GM12891 (cell line): Measurements from ENCODE around the gene EIF3K.
"Not testable (repeated sequence)": the region's sequence is repeated elsewhere in the genome, so short reads cannot be mapped to it uniquely, and the experiment has no call there.

Experiments used
- DNase-seq: peaks from one replicate; pipeline ENCODE4 v3.0.0; 2011; ENCODE audit warnings: low spot score; ENCODE audit not compliant: insufficient read length
- FAIRE-seq: peaks from 2 replicates; lab custom pipeline; 2011; peaks lifted over from hg19 to GRCh38; lab: Jason Lieb, UNC
- PAX5 ChIP-seq: IDR thresholded peaks from 2 replicates; pipeline ENCODE4 v1.6.1; 2011; ENCODE audit warnings: low read length, moderate library complexity, mild to moderate bottlenecking; ENCODE audit not compliant: insufficient read depth, severe bottlenecking
- POLR2A ChIP-seq: IDR thresholded peaks from 2 replicates; pipeline ENCODE4 v1.6.1; 2011; ENCODE audit warnings: low read depth, low read length, control low read depth
- POLR2AphosphoS5 ChIP-seq: IDR thresholded peaks from 2 replicates; pipeline ENCODE4 v1.6.1; 2011; ENCODE audit warnings: low read depth, low read length, control low read depth
- POU2F2 ChIP-seq: IDR thresholded peaks from 2 replicates; pipeline ENCODE4 v1.6.1; 2011; ENCODE audit warnings: low read depth, mild to moderate bottlenecking, control low read depth, low read length, moderate library complexity
- SPI1 ChIP-seq: IDR thresholded peaks from 2 replicates; pipeline ENCODE4 v1.6.1; 2011; ENCODE audit warnings: low read depth, low read length, control low read depth
- TAF1 ChIP-seq: IDR thresholded peaks from 2 replicates; pipeline ENCODE4 v1.6.1; 2011; ENCODE audit warnings: low read depth, low read length, control low read depth

The EIF3K gene

DNA sequence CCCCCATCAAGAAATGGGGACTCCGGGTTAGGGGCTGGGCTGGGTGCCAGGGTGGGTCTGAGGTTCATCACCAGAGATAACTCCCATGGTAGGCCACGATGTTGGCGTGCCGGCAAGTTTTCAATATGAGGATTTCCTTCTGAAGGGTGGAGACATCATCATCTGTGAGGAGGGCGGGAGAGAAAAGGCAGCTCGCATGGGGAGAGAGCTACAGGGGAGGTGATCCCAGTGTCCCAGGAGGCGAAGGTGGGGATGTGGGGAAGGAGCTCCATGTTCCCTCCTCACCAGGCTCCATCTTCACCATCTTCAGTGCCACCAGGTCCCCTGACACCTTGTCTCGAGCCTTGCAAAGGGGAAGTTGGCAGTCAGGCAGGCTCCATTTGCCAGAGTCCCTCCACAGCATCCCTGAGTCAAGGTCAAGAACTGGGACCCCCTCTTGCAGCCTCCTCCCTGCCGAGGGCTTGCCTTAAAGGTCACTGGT lies 1.7 kb upstream of the EIF3K start:
- no peak for DNase-seq
- no peak for TF ChIP-seq POLR2A
- no peak for TF ChIP-seq POU2F2
- TF ChIP-seq POLR2AphosphoS5 = peak; percentile 14; the same call in 1 of the 2 replicates
- peak; percentile 72 for FAIRE-seq

DNA sequence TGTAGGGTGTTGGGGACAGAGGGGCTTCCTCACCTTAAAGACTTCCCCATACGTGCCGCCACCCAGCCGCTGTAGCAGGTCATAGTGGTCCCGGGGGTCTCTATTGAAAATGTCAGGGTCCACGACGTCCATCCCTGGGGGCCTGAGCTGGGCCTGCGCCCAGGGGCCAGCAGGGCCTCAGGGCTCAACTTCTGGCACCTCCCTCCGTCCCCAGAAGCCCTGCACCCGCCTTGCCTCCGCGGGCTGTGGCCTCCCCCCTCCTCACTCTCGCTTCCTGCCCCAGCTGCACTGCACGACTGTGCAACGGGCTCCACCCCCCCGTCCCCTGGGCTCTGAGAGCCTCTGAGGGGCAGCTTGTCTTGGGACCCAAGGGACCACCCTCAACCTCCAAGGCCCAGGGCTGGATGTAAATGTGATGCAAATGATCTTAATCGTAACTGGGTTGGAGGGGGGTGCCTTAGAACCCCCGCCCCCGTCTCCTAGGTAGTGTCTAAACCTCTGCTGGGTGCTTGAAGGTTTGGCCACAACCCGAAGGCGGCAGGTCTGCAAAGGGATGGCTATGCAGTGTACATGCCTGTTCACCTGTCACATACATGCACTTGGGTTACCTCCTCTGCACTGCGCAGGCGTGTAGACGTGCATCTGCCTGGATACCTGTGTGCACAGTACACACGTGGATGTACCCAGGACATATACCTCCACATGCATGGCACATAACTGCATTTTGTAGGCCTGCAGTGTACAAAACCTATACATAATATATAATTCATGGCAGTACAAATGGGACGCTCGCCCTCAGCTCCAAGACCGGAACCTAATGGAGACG lies 1.0 kb upstream of the EIF3K start, which contains the start of gene MAP4K1:
Gene MAP4K1 (minus strand): TSS at position 190 of the 826 bp plus-strand sequence. CDS start 58 bp downstream, at position 132.
- FAIRE-seq (peak; percentile 99), DNase-seq (peak; percentile 74)
- TF ChIP-seq POLR2AphosphoS5 (no peak), POLR2A (peak; percentile 70), POU2F2 (peak; percentile 27; the same call in 1 of the 2 replicates), SPI1 (peak; percentile 43; the same call in 1 of the 2 replicates), PAX5 (no peak), TAF1 (peak; percentile 25; the same call in 1 of the 2 replicates)

DNA sequence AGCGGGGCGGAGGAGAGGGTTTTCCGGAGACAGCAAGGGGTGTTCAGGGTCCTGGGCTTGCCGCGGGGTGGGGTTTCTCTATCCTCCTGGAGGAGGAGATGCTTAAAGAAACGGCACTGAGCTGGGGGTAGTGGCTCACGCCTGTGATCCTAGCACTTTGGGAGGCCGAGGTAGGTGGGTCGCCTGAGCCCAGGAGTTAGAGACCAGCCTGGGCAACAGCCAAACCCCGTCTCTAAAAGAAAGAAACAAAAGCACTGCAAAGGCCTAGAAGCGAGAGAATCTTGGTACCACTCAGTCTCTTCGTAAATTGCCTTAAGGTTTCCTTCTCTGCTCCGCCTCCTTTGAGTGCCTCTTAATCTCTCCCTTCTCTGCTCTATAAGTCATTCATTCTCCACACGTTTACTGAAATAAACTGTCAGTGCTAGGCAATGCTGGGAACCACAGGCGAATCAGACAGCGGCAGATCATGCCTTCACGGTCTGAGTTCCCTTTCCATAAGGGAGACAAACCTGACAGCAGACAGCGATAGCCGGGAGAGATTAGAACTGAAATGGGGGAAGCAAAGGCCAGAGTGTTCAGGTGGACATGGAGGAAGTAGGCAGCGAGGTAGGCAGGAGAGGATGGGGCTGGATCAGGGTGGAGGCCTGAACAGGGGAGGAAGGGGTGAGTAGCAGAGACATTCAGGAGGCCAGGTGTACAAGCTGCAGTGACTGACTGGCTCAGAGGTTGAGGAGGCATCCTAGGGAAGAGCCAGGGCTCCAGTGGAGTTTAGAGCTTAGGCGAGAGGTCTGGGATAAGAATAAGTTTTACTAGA lies 580 bp downstream of the EIF3K start:
- DNase-seq = no peak
- TF ChIP-seq POLR2AphosphoS5 = no peak
- no peak for TF ChIP-seq POLR2A
- TF ChIP-seq SPI1 = no peak
- no peak for TF ChIP-seq PAX5
- TF ChIP-seq TAF1 = no peak
- TF ChIP-seq POU2F2 = no peak
- no peak for FAIRE-seq

DNA sequence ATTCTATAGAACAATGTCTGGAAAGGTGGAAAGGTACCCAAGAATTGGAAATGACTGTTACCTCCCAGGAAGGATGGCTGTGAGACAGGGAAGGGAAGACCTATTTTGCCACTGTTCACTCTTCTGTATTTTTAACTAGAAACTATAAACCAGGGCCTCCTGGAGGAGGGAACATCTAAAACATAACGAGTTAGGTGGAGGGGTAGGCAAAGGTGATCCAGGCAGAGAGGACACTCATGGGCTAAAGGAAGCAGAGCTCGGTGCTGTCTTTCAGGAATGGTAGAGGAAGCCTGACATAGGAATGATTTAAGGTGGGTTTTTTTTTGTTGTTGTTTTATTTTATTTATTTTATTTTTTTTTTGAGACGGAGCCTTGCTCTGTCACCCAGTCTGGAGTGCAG lies 5.8 kb downstream of the EIF3K start:
- FAIRE-seq = no peak
- no peak for DNase-seq
- TF ChIP-seq POLR2AphosphoS5 (no peak; the same call in 1 of the 2 replicates), PAX5 (no peak), POLR2A (no peak), TAF1 (no peak), SPI1 (no peak), POU2F2 (no peak)

DNA sequence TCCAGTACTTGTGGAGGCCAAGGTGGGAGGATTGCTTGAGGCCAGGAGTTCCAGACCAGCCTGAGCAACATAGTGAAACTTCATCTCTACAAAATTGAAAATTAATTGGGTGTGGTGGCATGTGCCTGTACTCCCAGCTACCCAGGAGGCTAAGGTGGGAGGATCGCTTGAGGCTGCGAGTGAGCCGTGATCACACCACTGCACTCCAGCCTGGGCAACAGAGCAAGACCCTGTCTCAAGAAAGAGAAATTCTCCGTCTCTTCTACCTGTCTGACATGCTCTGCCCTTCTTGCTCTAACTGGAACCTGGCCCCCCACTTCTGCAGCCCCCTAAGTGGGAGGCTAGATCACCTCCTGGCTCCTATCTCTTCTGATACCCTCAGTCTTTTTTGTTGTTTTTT lies 7.4 kb downstream of the EIF3K start:
- DNase-seq (no peak), FAIRE-seq (no peak)
- TF ChIP-seq POLR2AphosphoS5 (no peak), PAX5 (no peak), SPI1 (no peak), POU2F2 (no peak), POLR2A (no peak)

DNA sequence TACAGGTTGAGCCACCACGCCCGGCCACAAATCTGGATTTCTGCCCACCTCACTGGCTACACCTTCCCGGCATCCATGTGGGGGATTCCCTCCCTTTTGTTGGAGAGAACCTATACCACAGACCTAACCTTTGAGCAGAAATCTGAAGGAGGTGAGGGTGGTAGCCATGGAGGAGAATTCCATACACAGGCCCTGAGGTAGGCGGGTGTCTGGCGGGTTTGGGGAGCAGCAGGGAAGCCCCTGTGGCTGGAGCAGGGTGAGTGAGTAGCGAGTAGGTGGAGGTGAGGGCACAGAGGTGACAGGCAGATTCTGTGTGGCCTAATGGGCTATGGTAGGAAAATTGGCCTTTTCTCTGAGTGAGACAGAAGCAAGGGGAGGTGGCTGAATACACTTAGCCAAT lies 10.6 kb downstream of the EIF3K start:
- FAIRE-seq = no peak
- no peak for DNase-seq
- TF ChIP-seq POU2F2 = no peak
- no peak for TF ChIP-seq TAF1
- no peak for TF ChIP-seq POLR2A
- no peak for TF ChIP-seq SPI1
- TF ChIP-seq POLR2AphosphoS5 = no peak
- no peak for TF ChIP-seq PAX5

DNA sequence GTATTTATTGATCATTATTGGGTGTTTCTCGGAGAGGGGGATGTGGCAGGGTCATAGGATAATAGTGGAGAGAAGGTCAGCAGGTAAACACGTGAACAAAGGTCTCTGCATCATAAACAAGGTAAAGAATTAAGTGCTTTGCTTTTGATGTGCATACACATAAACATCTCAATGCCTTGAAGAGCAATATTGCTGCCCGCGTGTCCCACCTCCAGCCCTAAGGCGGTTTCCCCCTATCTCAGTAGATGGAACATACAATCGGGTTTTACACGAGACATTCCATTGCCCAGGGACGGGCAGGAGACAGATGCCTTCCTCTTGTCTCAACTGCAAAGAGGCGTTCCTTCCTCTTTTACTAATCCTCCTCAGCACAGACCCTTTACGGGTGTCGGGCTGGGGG lies 12.3 kb downstream of the EIF3K start:
- DNase-seq, FAIRE-seq: not testable (repeated sequence)

DNA sequence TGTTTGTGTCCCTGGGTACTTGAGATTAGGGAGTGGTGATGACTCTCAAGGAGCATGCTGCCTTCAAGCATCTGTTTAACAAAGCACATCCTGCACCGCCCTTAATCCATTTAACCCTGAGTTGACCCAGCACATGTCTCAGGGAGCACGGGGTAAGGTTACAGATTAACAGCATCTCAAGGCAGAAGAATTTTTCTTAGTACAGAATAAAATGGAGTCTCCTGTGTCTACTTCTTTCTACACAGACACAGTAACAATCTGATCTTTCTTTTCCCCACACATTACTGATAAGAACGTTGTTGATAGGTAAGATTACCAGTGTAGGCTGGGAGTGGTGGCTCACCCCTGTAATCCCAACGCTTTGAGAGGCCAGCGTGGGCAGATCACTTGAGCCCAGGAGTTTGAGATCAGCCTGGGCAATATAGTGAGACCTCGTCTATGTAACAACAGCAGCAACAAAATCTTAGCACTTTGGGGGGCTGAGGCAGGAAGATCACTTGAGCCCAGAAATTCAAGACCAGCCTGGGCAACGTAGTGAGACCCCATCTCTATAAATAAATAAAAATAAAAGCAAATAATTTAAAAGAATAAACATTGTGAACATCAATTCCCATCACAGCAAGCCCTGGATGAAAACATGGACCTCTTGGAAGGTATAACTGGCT lies 13.0 kb downstream of the EIF3K start:
- not testable (repeated sequence) for FAIRE-seq, DNase-seq

DNA sequence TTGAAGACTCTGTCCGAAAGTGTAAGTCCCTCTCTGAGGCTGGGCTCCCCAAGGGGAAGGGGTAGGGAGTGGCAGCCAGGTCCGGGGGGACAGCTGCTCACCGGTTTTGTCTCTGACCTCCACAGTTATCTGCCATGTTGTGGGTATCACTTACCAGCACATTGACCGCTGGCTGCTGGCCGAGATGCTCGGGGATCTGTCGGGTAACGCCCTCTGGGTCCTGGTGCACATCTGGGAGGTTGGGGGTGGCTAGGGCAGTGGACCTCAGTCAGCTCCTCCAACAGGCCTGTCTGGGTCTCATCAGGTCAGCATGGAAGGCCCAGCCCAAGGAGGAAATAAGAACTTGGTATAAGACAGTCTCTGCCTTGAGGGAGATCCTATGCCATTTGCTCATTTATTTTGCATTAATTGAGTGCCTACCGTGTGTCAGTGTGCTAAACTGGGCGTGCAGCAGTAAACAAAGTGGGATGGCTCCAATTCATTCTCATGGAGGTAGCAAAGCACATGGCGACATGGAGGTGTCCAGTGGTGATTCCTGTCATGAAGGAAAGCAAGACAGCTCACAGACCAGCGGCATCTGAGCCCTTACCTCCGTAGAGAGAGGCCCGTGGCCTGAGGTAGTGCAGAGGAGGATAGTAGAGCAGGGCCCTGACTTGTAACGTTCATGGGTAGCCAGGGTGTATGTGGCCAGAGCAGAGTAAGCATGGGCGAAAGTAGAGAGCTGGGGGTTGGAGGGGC lies 13.7 kb downstream of the EIF3K start:
- DNase-seq (no peak), FAIRE-seq (no peak)
- TF ChIP-seq POLR2A (no peak), SPI1 (no peak), POU2F2 (no peak), PAX5 (no peak), TAF1 (no peak), POLR2AphosphoS5 (no peak)
